Epithelial cell of proximal tubule (primary cell): ENCODE data around the gene TTC12. TPM values are rescaled to one million over a fixed set of nuclear protein-coding genes. Genes with fewer than 3 reads are reported as not detected.
A peak's percentile ranks its signal among the peaks of the same experiment; 100 is the strongest.

Experiments used
- DNase-seq: peaks from one replicate; pipeline ENCODE4 v3.0.0-alpha.2; 2011; ENCODE audit warnings: low read depth
- H3K4me3 ChIP-seq: 2 replicates; pipeline ENCODE4 v1.5.1; 2011; ENCODE audit warnings: low read depth, mild to moderate bottlenecking, low read length
- CTCF ChIP-seq: conservative IDR thresholded peaks from 2 replicates; pipeline ENCODE4 v1.5.1; 2012; ENCODE audit warnings: low read depth, mild to moderate bottlenecking, low read length
- total RNA-seq: library from RNA; depleted of rRNA; stranded (reverse); fragments of >200 nt; gene quantifications from 2 replicates; pipeline ENCODE4 v1.2.3, GENCODE V29; 2015

The TTC12 gene
- total RNA-seq, 1 donor from 2014 or later = 6.9 TPM

GRCh38 chr11:113311536-113311935, 2.8 kb upstream of the TTC12 start:
- TF ChIP-seq CTCF = no peak
- DNase-seq = no peak
- H3K4me3 ChIP-seq = no peak overlapping the region

- DNase-seq = no peak
- no peak overlapping the region for H3K4me3 ChIP-seq
- no peak for TF ChIP-seq CTCF
Measured at GRCh38 chr11:113313601-113314000, 782 bp upstream of the TTC12 start.

GRCh38 chr11:113314065-113314388, 356 bp upstream of the TTC12 start:
- peak overlapping the region; percentile 92 for H3K4me3 ChIP-seq
- DNase-seq = no peak
- TF ChIP-seq CTCF = no peak

DNA sequence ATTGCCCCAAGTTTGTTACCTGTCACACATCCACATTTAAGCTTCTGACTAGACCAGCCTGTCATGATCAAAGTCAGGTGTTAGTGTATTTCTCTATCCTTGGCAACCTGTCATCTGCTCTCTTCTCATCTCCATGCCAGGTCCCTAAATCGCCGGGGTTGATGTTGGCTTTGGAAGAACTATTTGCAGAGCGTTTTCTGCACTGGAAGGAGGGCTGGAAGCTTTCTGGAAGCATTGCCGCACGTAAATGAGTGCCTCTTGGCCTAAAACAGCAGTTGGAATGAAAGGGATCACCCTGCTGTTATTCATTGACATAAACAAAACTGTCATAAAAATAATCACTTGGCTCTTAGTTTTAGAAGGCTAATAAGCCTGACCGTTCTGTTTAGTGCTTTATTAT, 1.4 kb downstream of the TTC12 start:
- H3K4me3 ChIP-seq = no peak overlapping the region
- no peak for TF ChIP-seq CTCF

DNA sequence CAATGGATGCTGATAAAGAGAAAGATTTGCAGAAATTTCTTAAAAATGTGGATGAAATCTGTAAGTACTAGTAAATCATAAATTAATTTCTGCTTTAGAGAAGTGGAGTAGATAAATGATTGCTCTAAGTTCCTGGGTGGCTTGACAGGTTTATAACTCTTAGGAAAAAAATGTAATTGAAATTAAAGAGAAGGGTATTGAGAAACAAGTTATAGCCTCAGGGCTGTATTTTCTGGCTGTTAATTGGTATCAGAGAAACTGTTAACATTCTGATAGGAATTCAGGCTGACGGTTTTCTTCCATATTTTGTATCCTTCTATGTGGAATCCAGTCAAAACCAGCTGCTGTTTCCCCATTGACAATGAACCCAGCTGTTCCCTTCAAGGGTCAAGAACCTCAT, 1.9 kb downstream of the TTC12 start:
- DNase-seq = no peak
- no peak for TF ChIP-seq CTCF
- H3K4me3 ChIP-seq = no peak overlapping the region

More for the DNA sequence above, 1.4 kb downstream of the TTC12 start:
- no peak for DNase-seq

- H3K4me3 ChIP-seq = no peak overlapping the region
- no peak for DNase-seq
- no peak for TF ChIP-seq CTCF
Measured at GRCh38 chr11:113317339-113317738, 3.0 kb downstream of the TTC12 start.

- H3K4me3 ChIP-seq = no peak overlapping the region
- TF ChIP-seq CTCF = no peak
- DNase-seq = no peak
Measured at GRCh38 chr11:113319085-113319484, 4.7 kb downstream of the TTC12 start.
